HG03097 (cell line): ENCODE measurements around the gene METTL4.
A peak's percentile ranks its signal among the peaks of the same experiment; 100 is the strongest.

Experiments used
- ATAC-seq: cut with Tn5 transposase; IDR thresholded peaks from one replicate; pipeline ENCODE4 v1.9.1; 2021; ENCODE audit not compliant: unreplicated experiment, low FRiP score

METTL4 gene

DNA sequence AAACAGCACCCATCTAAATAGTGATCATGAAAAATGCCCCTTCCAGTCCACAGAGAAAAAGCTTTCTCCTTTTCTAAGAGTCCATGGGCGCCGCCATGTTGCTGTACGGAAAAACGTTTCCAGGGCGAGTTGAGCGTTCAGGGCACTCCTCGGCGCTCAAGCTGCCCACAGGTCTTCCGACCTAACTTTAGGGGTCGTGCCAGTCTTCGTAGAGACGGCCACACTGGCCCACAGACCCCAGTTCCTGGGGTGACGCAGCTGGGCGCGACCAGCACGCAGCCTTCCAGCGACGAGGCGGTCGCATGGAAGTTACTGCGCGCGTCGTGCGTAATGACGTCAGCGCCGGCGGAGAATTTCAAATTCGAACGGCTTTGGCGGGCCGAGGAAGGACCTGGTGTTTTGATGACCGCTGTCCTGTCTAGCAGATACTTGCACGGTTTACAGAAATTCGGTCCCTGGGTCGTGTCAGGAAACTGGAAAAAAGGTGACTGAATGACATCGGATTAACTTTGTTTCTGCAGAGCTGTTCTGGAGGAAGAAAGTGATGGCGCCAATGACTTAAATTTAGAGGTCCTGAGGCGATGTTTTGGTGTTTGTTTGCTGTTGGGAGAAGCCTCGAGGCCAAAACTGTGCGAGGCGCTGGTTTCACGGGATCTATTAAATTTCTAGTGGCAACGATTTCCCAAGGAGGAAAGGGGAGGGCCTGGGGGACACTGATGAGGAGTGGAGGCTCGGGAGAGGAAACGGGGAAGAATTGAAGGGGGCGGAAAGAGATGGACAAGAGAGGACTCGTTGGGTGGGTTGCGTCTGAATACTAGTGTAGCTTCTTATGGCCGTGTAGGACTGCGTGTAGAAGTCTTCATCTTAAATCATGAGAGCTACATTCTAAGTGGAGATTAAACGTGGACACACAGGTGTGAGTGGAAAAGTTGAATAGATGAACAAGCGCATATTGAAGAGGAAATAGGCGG lies at the start of gene METTL4, which contains the start of gene NDC80:
Gene METTL4, minus strand, starts transcription at position 306 of the 971 bp plus-strand sequence. CDS start 4,289 bp downstream, outside the sequence.
Gene NDC80, plus strand, starts transcription at position 358 of the 971 bp plus-strand sequence. CDS start 1,429 bp downstream, outside the sequence.
- peak; percentile 65 for ATAC-seq

DNA sequence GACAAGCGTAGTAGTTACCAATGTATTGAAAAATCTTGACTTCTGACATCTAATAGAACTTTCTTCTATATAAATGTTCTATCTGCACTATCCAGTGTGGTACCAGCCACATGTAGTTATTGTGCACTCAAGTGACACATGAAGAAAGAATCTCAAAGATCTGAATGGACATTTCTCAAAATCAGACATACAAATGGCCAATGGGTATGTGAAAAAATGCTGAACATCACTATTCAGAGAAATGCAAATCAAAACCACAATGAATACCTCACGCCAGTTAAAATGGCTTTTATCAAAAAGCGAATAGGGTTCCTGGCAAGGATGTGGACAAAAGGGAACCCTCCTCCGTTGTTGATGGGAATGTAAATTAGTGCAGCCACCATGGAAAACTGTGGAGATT lies 46.7 kb upstream of the METTL4 start:
- no peak for ATAC-seq

DNA sequence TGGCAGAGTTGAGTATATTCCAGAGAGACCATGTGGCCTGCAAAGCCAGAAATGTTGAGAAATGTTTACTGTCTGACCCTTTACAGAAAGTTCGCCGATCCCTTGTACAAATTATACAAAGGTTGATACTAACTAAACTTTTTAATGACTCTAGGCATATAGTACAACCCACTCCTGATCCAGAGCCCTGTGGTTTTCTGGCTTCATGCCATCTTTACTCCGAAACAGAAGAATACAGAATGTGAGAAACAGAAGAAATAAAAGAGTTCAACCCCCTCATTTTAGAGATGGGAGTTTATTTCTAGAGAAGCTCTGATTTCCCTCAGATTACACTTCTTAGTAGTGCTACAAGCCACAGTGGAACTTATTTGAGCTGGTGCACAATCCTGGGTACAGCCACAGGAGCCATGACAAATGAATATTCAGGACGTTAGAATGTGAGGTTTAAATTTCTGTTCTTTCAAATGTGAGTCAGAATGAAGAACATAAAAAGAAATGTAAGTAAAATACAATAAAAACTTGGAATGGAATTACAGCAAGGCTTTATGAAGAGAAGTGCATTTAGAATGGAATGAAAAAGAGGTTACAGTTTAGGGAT lies 46.2 kb upstream of the METTL4 start:
- no peak for ATAC-seq

DNA sequence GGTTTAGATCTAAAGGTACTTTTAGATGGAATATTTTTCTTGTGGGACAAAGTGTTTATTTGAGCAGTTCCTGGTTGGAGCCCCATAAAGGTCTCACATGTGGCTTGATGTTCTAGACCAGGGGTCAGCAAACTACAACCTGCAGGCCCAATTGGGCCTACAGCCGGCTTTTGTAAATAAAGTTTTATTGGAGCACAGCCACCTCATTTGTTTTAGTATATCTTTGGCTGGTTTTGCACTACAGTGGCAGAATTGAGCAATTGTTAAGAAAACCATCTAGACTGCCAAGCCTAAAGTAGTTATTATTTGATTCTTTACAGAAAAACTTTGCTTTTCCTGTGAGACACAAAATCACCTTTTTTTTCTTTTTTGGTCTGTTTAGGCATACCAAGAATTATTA lies 41.7 kb upstream of the METTL4 start:
- no peak for ATAC-seq

DNA sequence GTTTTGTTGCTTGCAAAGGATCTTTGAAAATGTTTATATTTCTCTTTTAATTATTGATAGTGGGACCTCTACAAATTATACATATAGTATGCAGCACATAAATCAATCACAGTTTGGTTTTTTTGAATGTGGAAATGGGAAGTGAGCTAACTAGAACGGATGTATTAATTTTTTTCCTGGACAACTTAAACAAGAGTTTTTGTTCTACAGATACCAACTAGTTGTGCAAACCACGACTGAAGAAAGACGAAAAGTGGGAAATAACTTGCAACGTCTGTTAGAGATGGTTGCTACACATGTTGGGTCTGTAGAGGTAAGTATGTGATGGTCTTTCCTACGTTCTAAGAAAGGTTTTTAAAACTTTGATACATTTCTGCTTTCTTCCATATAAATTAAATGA lies 39.2 kb upstream of the METTL4 start:
- ATAC-seq: no peak

- no peak for ATAC-seq
Observed at GRCh38 chr18:2609604-2610003, 38.3 kb upstream of the METTL4 start.

DNA sequence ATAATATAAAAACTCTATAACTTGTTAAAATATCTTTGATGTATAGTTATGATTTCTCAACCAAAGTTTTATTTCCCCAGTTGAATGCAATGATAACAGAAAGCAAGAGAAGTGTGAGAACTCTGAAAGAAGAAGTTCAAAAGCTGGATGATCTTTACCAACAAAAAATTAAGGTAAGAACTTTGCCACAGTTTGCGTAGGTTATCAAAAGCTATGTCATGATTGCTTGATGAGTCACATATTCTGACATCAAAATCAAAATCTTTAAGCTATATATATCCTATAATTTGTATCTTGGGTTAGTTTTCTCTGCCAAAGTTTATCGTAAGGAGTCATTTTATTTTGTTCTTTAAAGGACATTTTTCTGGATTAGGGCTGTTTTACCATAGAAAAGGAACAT lies 35.0 kb upstream of the METTL4 start:
- ATAC-seq: no peak

- no peak for ATAC-seq
Observed at GRCh38 chr18:2602844-2603243, 31.5 kb upstream of the METTL4 start.

- ATAC-seq: no peak
Observed at GRCh38 chr18:2597639-2598038, 26.3 kb upstream of the METTL4 start.

DNA sequence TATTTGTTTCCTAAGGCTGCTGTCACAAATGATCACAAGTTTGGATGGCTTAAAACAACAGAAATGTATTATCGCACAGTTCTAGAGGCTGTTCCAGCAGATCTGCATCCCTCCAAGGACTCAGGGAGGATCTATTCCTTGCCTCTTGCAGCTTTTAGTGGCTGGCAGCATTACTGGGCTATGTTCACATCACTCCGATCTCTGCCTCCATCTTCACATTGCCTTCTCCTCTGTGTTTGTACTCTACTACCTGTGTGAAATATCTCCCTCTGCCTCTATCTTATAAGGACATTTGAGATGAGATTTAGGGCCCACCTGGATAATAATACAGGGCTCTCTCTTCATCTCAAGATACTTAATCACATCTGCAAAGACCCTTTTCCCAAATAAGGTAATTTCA lies 19.0 kb upstream of the METTL4 start:
- no peak for ATAC-seq

GRCh38 chr18:2589345-2590068 lies 18.2 kb upstream of the METTL4 start:
- ATAC-seq: no peak

GRCh38 chr18:2588666-2589344 lies 17.5 kb upstream of the METTL4 start:
- no peak for ATAC-seq

DNA sequence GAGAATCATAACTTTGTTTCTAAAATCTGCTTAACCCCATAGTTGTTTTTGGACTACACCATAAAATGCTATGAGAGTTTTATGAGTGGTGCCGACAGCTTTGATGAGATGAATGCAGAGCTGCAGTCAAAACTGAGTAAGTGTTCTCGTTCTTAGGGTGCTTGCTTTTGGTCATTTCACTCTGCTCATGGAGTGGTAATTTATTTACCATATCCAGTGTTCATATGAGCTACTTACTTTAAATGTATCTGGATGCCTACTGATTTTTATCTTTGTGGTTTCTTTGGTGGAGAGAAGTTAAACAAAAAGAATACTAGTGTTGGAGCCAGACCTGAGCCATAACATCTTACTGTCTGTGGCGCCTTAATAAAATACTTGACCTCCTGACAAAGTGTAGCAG lies 16.5 kb upstream of the METTL4 start:
- no peak for ATAC-seq

GRCh38 chr18:2573408-2573807 lies 2.1 kb upstream of the METTL4 start:
- no peak for ATAC-seq

DNA sequence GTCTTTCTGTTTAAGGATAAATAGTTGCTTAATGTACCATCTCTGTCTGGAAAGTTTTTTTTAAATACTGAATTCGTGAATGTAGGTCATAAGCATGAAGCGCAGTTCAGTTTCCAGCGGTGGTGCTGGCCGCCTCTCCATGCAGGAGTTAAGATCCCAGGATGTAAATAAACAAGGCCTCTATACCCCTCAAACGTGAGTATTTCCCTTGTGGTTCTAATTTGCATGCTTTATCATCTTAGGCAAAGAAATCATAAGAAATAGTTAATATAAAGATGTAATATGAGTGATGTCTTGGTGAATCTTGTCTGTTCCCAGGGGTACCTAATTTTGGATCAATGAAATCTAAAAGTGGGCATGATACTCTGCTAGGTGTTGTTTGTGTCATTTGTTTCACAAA lies 1.6 kb upstream of the METTL4 start:
- ATAC-seq: no peak

GRCh38 chr18:2572171-2572569 lies 865 bp upstream of the METTL4 start:
- no peak for ATAC-seq

DNA sequence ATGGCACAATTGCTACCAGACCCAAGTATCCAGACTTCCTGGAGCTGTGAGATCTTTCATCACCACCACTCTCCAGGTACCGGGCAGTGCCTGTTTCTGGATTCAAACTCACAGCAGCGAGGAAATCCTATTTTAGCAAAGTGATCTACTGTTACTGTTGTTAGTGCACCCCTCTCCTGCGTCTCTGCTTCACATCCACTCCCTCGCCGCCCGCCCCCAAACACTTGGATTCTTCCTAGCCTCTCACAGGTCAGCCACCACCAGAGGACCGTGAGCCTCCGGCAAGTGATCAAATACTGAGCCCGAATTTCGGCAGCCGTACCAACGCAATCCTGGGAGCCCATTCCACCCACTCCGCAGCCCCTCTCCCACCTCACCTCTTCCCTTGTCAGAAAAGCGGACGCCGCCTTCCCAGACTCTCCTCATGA lies 519 bp downstream of the METTL4 start:
- peak; percentile 40 for ATAC-seq

- ATAC-seq: no peak
Observed at GRCh38 chr18:2569338-2570207, 1.7 kb downstream of the METTL4 start.

GRCh38 chr18:2568605-2569004 lies 2.7 kb downstream of the METTL4 start:
- no peak for ATAC-seq

DNA sequence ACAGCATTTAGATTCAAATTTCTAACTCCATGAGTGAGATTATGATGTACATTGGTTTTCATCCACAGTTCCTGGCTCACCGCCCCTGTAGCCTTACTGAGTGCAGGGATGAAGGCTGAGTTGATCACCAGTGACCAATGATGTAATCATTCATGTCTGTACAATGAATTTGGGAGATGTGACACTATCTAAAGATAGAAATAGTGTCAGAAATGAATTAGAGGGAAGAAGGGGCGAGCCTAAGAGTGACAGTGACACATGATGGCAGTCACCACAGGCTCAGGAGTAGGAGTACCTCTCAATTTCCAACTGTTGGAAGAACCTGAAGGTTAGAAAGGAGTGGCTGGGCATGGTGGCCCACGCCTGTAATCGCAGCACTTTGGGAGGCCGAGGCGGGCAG lies 3.2 kb downstream of the METTL4 start:
- ATAC-seq: no peak
